Neural crest cell (in vitro differentiated cells): ENCODE measurements around the gene LRRC58. TPM values are rescaled to one million over a fixed set of nuclear protein-coding genes. Genes with fewer than 3 reads are reported as not detected.

Experiments used
- DNase-seq: peaks from one replicate; pipeline ENCODE4 v3.0.0; 2021; ENCODE audit warnings: low read depth, mixed read lengths, low spot score
- H3K27ac Mint-ChIP-seq: one replicate; pipeline ENCODE4 v1.8.0; 2021; ENCODE audit warnings: mild to moderate bottlenecking, mixed read lengths; ENCODE audit not compliant: unreplicated experiment
- H3K27me3 Mint-ChIP-seq: 2 replicates; pipeline ENCODE4 v1.8.0; 2021; ENCODE audit warnings: low read depth, mild to moderate bottlenecking, mixed read lengths
- H3K36me3 Mint-ChIP-seq: 2 replicates; pipeline ENCODE4 v1.8.0; 2021; ENCODE audit warnings: low read depth, mild to moderate bottlenecking, mixed read lengths
- H3K4me1 Mint-ChIP-seq: 2 replicates; pipeline ENCODE4 v1.8.0; 2021; ENCODE audit warnings: mixed read lengths
- H3K4me3 Mint-ChIP-seq: one replicate; pipeline ENCODE4 v1.8.0; 2021; ENCODE audit warnings: mild to moderate bottlenecking, mixed read lengths
- H3K9me3 Mint-ChIP-seq: 2 replicates; pipeline ENCODE4 v1.8.0; 2021; ENCODE audit warnings: mixed read lengths
- long read RNA-seq: library from polyadenylated mRNA; unstranded; transcript quantifications from one replicate; pipeline ENCODE4 v2.0.0, GENCODE V29; 2020
- total RNA-seq: library from RNA; stranded (reverse); gene quantifications from 2 replicates; pipeline ENCODE4 v1.2.1, GENCODE V29; 2021
- TF ChIP-seq, protein P1 (sequence below): fragments of 200-600 bp; sonication (generic); conservative IDR thresholded peaks from 2 replicates; pipeline ENCODE4 v1.5.0; 2021; ENCODE audit warnings: antibody characterized with exemption, mild to moderate bottlenecking

The LRRC58 gene
- 25.6 and 26.8 TPM in 2 replicates for total RNA-seq
- long read RNA-seq, full-length matches to known transcripts, result 2 of 12 reads
- long read RNA-seq, partial matches to known transcripts, result 0 of 12 reads
- long read RNA-seq, other reads (novel, unspliced or antisense), result 10 of 12 reads

- Mint-ChIP-seq H3K4me1 (peaks cover 43% of the 10 kb centered on the region), H3K36me3 (peaks cover 9% of the 10 kb centered on the region), H3K4me3 (peak within 1 kb of the TSS; percentile 99), H3K9me3 (no peaks in the 10 kb centered on the region), H3K27me3 (no peaks in the 10 kb centered on the region), H3K27ac (peak within 1 kb of the TSS; percentile 99)
- TF ChIP-seq, protein P1, sequence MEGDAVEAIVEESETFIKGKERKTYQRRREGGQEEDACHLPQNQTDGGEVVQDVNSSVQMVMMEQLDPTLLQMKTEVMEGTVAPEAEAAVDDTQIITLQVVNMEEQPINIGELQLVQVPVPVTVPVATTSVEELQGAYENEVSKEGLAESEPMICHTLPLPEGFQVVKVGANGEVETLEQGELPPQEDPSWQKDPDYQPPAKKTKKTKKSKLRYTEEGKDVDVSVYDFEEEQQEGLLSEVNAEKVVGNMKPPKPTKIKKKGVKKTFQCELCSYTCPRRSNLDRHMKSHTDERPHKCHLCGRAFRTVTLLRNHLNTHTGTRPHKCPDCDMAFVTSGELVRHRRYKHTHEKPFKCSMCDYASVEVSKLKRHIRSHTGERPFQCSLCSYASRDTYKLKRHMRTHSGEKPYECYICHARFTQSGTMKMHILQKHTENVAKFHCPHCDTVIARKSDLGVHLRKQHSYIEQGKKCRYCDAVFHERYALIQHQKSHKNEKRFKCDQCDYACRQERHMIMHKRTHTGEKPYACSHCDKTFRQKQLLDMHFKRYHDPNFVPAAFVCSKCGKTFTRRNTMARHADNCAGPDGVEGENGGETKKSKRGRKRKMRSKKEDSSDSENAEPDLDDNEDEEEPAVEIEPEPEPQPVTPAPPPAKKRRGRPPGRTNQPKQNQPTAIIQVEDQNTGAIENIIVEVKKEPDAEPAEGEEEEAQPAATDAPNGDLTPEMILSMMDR, result peak; percentile 49
- DNase-seq, result peak; percentile 77
Observed at GRCh38 chr3:120348991-120349854, at the start of gene LRRC58. TSS of gene LRRC58 (minus strand) at chr3:120349354. CDS start at chr3:120349243, 111 bp downstream.

DNA sequence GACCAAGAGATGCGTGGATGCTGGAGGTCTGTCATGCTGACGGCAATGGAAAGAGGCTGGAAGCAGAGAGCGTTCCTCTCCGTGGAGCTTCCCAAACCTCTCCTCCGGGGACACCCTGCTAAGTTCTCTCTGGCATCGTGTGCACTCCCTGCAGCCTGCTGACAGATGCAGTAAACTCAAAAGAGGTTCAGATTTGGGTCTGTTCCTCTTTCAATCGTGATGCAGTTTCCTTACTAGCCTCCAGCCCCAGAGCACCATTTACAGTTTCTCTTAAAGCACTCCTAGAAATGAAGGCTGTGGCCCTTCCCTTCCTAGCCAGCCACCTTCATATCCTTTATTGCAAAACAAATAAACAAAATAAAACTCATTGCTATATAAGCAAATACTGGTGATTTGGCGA, 47.3 kb upstream of the LRRC58 start:
- peaks cover 30% of the 10 kb centered on the region for H3K36me3 Mint-ChIP-seq
- H3K4me1 Mint-ChIP-seq, result no peaks in the 10 kb centered on the region
- no peak for DNase-seq
- no peak overlapping the region for H3K27ac Mint-ChIP-seq
- H3K9me3 Mint-ChIP-seq, result no peaks in the 10 kb centered on the region
- TF ChIP-seq, protein P1, result no peak
- H3K4me3 Mint-ChIP-seq, result no peak overlapping the region
- H3K27me3 Mint-ChIP-seq, result no peaks in the 10 kb centered on the region

DNA sequence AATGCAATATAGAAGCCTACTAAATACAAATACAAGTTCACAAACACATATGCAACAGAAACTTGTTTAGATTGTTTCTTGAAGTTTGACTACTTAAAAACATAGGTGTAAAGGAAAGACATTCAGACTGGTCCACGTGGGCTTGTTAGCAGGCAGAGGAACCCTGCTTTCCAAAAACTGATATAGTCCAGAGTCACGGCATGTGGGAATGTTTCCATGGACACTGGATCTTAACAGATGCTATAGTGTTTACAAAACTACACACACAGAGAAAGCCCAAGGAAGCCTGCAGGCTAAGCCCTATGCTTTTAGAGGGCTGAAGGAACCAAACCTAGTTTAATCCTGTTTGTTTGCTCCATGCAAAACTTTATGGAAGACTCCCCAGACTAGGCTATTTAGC, 45.2 kb upstream of the LRRC58 start:
- Mint-ChIP-seq H3K36me3 (peaks cover 23% of the 10 kb centered on the region), H3K27ac (no peak overlapping the region), H3K4me3 (no peak overlapping the region), H3K4me1 (no peaks in the 10 kb centered on the region), H3K9me3 (no peaks in the 10 kb centered on the region), H3K27me3 (no peaks in the 10 kb centered on the region)
- no peak for DNase-seq
- TF ChIP-seq, protein P1, result no peak

GRCh38 chr3:120393761-120394160, 44.6 kb upstream of the LRRC58 start:
- Mint-ChIP-seq H3K4me3 (no peak overlapping the region), H3K4me1 (no peaks in the 10 kb centered on the region), H3K27me3 (no peaks in the 10 kb centered on the region), H3K27ac (no peak overlapping the region), H3K36me3 (peaks cover 19% of the 10 kb centered on the region), H3K9me3 (no peaks in the 10 kb centered on the region)
- TF ChIP-seq, protein P1, result no peak
- no peak for DNase-seq

- DNase-seq, result no peak
- H3K36me3 Mint-ChIP-seq, result peaks cover 14% of the 10 kb centered on the region
- no peaks in the 10 kb centered on the region for H3K4me1 Mint-ChIP-seq
- H3K27ac Mint-ChIP-seq, result no peak overlapping the region
- no peaks in the 10 kb centered on the region for H3K27me3 Mint-ChIP-seq
- H3K4me3 Mint-ChIP-seq, result no peak overlapping the region
- no peaks in the 10 kb centered on the region for H3K9me3 Mint-ChIP-seq
- TF ChIP-seq, protein P1, result no peak
Observed at GRCh38 chr3:120393243-120393642, 44.1 kb upstream of the LRRC58 start.
